Urothelium cell line (cell line): ENCODE measurements around the gene RDH14.

Experiments
- DNase-seq: peaks from one replicate; pipeline ENCODE4 v3.0.0; 2011; ENCODE audit warnings: low spot score, mixed read lengths
- FAIRE-seq: peaks from 2 replicates; lab custom pipeline; 2011; peaks lifted over from hg19 to GRCh38; lab: Jason Lieb, UNC

RDH14 gene

GRCh38 chr2:18525236-18525635, 35.2 kb downstream of the RDH14 start:
- DNase-seq (no peak), FAIRE-seq (no peak)

GRCh38 chr2:18522484-18523146, 37.8 kb downstream of the RDH14 start:
- DNase-seq, result no peak
- no peak for FAIRE-seq

GRCh38 chr2:18520451-18521425, 39.7 kb downstream of the RDH14 start:
- FAIRE-seq, result no peak
- peak; percentile 80 for DNase-seq

GRCh38 chr2:18519914-18520450, 40.5 kb downstream of the RDH14 start:
- no peak for FAIRE-seq

GRCh38 chr2:18518116-18519111, 42.0 kb downstream of the RDH14 start:
- peak; percentile 63 for DNase-seq
- no peak for FAIRE-seq

More at GRCh38 chr2:18519914-18520450, 40.5 kb downstream of the RDH14 start:
- DNase-seq, result no peak

- no peak for DNase-seq
- no peak for FAIRE-seq
Measured at GRCh38 chr2:18517386-18517785, 43.1 kb downstream of the RDH14 start.

GRCh38 chr2:18516112-18516511, 44.3 kb downstream of the RDH14 start:
- FAIRE-seq (peak; percentile 76), DNase-seq (no peak)

GRCh38 chr2:18514526-18515461, 45.7 kb downstream of the RDH14 start:
- no peak for DNase-seq
- FAIRE-seq, result no peak

GRCh38 chr2:18510775-18511174, 49.7 kb downstream of the RDH14 start:
- DNase-seq (no peak), FAIRE-seq (no peak)

GRCh38 chr2:18506883-18507509, 53.5 kb downstream of the RDH14 start:
- no peak for FAIRE-seq

GRCh38 chr2:18505703-18506341, 54.6 kb downstream of the RDH14 start:
- no peak for DNase-seq
- no peak for FAIRE-seq

More at GRCh38 chr2:18506883-18507509, 53.5 kb downstream of the RDH14 start:
- no peak for DNase-seq
